Heart left ventricle (tissue), 13 donors: ENCODE measurements around the gene THRAP3.

Experiments used
- CTCF ChIP-seq, 12 donors: fragments of 200-600 bp; sonication (generic) in 4 of 12; IDR thresholded peaks; one replicate each; pipeline versions ENCODE4 v1.5.0 to v1.8.0; 2018 to 2022; ENCODE audit warnings: antibody characterized with exemption in 12 of 12, mild to moderate bottlenecking in 5 of 12
- POLR2A ChIP-seq, 2 donors: fragments of 450-650 bp; IDR thresholded peaks; one replicate each; pipeline ENCODE4 v1.6.1; 2017; ENCODE audit warnings: antibody characterized with exemption in 2 of 2, mild to moderate bottlenecking in 2 of 2, moderate library complexity in 2 of 2
- donor health status: ischemic (EF 13 %, LVEDD 7.1; RV severe dilation, severe dysfunction).
- donor health status: DM: no; HTN: yes; CAD: no.
- donor health status: DM: no; HTN: no; CAD: no.
- donor health status: ischemic (EF 25% LVEDD 6.9; RV normal size, moderate dysfunction).
- donor health status: ischemic (EF 25% LVEDD 5.7; RV mildly dilated, moderate dysfunction).
- donor health status: ischemic (EF 35%, LVEDD 5.7; RV mildly dilated, moderate dysfunction).
- donor health status: nonischemic (EF 11% LVEDD 7.7; RV severe dilation, severe dysfunction).
- donor health status: DM: yes; HTN: yes; CAD: no.
- donor health status: PGD.
- donor health status: ischemic (EF 29% LVEDD 5.4; RV normal size, mild dysfunction).
- donor health status: nonischemic (EF 23%, LVEDD 6.1; RV moderate dilation, normal function).

- TF ChIP-seq CTCF (IDR thresholded peaks at IDR 0.05) = no peak
- no peak for TF ChIP-seq POLR2A (IDR thresholded peaks at IDR 0.05)
Observed at GRCh38 chr1:36211307-36211706, 12.9 kb upstream of the THRAP3 start.
